Measurements from ENCODE around the gene CDSN.

GRCh38 chr6:31115941-31116560 lies 4.2 kb downstream of the CDSN start:
- TF ChIP-seq POLR2A (IDR thresholded peaks at IDR 0.05; ENCODE audit: low read depth, low read length) (no peak), POLR2AphosphoS5 (IDR thresholded peaks at IDR 0.05; ENCODE audit: low read depth, low read length) (no peak)

Measured in GM12891 (cell line).